GM23338 (cell line): Measurements from ENCODE around the gene UGGT2. TPM values are rescaled to one million over a fixed set of nuclear protein-coding genes. Genes with fewer than 3 reads are reported as not detected.

Experiments
- ATAC-seq: fragments of 200-7000 bp; cut with Tn5 transposase; 3 replicates; pipeline ENCODE4 v1.9.1; 2020
- DNase-seq: peaks from one replicate; pipeline ENCODE4 v3.0.0-alpha.2; 2015; ENCODE audit warnings: low spot score
- H2AFZ ChIP-seq: fragments of 200-600 bp; sonication (generic); 2 replicates; pipeline ENCODE4 v1.8.0; 2016; ENCODE audit warnings: antibody characterized with exemption, mild to moderate bottlenecking, moderate library complexity
- H3F3A ChIP-seq: fragments of 200-600 bp; sonication (generic); replicated peaks from 2 replicates; pipeline ENCODE4 v1.8.0; 2017; ENCODE audit warnings: antibody characterized with exemption, mixed run types, low read depth
- H3K27ac ChIP-seq: fragments of 200-600 bp; sonication (generic); 2 replicates; pipeline ENCODE4 v1.6.1; 2016; ENCODE audit warnings: low read depth
- H3K27me3 ChIP-seq: fragments of 200-600 bp; sonication (generic); 2 replicates; pipeline ENCODE4 v1.8.0; 2016; ENCODE audit warnings: mild to moderate bottlenecking, mixed run types, moderate library complexity; ENCODE audit not compliant: insufficient read depth
- H3K36me3 ChIP-seq: fragments of 200-600 bp; sonication (generic); 2 replicates; pipeline ENCODE4 v1.8.0; 2016; ENCODE audit warnings: mild to moderate bottlenecking; ENCODE audit not compliant: insufficient read depth
- H3K4me1 ChIP-seq: fragments of 200-600 bp; sonication (generic); 2 replicates; pipeline ENCODE4 v1.8.0; 2016; ENCODE audit warnings: mild to moderate bottlenecking, moderate library complexity; ENCODE audit not compliant: insufficient read depth
- H3K4me2 ChIP-seq: fragments of 200-600 bp; sonication (generic); 2 replicates; pipeline ENCODE4 v1.7.1; 2017; ENCODE audit warnings: mixed run types
- H3K4me3 ChIP-seq: fragments of 200-600 bp; sonication (generic); 2 replicates; pipeline ENCODE4 v1.6.1; 2016; ENCODE audit warnings: mixed run types
- H3K79me2 ChIP-seq: fragments of 200-600 bp; sonication (generic); replicated peaks from 2 replicates; pipeline ENCODE4 v1.8.0; 2017; ENCODE audit warnings: mild to moderate bottlenecking; ENCODE audit not compliant: insufficient read depth
- H3K9me2 ChIP-seq: fragments of 200-600 bp; sonication (generic); 2 replicates; pipeline ENCODE4 v1.8.0; 2017; ENCODE audit not compliant: insufficient read depth
- H4K20me1 ChIP-seq: fragments of 200-600 bp; sonication (generic); replicated peaks from 2 replicates; pipeline ENCODE4 v1.8.0; 2017; ENCODE audit warnings: mild to moderate bottlenecking; ENCODE audit not compliant: insufficient read depth
- H3K27ac Mint-ChIP-seq: 2 replicates; pipeline ENCODE4 v1.8.0; 2020; ENCODE audit warnings: inconsistent platforms, mild to moderate bottlenecking, moderate library complexity, mixed read lengths
- H3K27me3 Mint-ChIP-seq: 3 replicates; pipeline ENCODE4 v1.8.0; 2022; ENCODE audit warnings: low read depth, mild to moderate bottlenecking, moderate library complexity, mixed read lengths, inconsistent platforms; ENCODE audit not compliant: insufficient read depth, poor library complexity
- H3K36me3 Mint-ChIP-seq: 3 replicates; pipeline ENCODE4 v1.8.0; 2021; ENCODE audit warnings: low read depth, mild to moderate bottlenecking, inconsistent platforms, moderate library complexity, mixed read lengths
- H3K4me1 Mint-ChIP-seq: 3 replicates; pipeline ENCODE4 v1.8.0; 2020; ENCODE audit warnings: mild to moderate bottlenecking, inconsistent platforms, mixed read lengths
- H3K4me3 Mint-ChIP-seq: 3 replicates; pipeline ENCODE4 v1.8.0; 2021; ENCODE audit warnings: moderate library complexity, mild to moderate bottlenecking, inconsistent platforms, mixed read lengths
- H3K9me3 Mint-ChIP-seq: 3 replicates; pipeline ENCODE4 v1.8.0; 2020; ENCODE audit warnings: moderate library complexity, mild to moderate bottlenecking, inconsistent platforms, mixed read lengths
- CREB1 ChIP-seq: fragments of 250-450 bp; sonication (Bioruptor Pico); IDR thresholded peaks from 2 replicates; pipeline ENCODE4 v1.5.0; 2020; ENCODE audit warnings: low read depth, mild to moderate bottlenecking, moderate library complexity
- EZH2phosphoT487 ChIP-seq: fragments of 200-600 bp; sonication (generic); IDR thresholded peaks from one replicate; pipeline ENCODE4 v1.8.1; 2018; ENCODE audit warnings: antibody characterized with exemption; ENCODE audit not compliant: unreplicated experiment
- POLR2AphosphoS5 ChIP-seq: IDR thresholded peaks from 2 replicates; pipeline ENCODE4 v1.6.1; 2016; ENCODE audit warnings: antibody characterized with exemption, low read depth
- ZNF114 ChIP-seq: fragments of 250-450 bp; sonication (Bioruptor Pico); IDR thresholded peaks from 2 replicates; pipeline ENCODE4 v1.5.0; 2020; ENCODE audit warnings: mild to moderate bottlenecking, moderate library complexity
- long read RNA-seq: library from polyadenylated mRNA; unstranded; transcript quantifications from one replicate; pipeline ENCODE4 v2.0.0, GENCODE V29; 2020; ENCODE audit not compliant: unreplicated experiment
- polyA plus RNA-seq: library from polyadenylated mRNA; unstranded; fragments of >200 nt; fragmentation: Nextera tagmentation; extraction: Ambion mirVana; gene quantifications from 2 replicates; pipeline ENCODE4 v1.2.1, GENCODE V29; 2016
- total RNA-seq: library from RNA; depleted of rRNA; stranded (reverse); fragments of >200 nt; shearing (Covaris generic); gene quantifications from 2 replicates; pipeline ENCODE4 v1.2.3, GENCODE V29; 2014; rRNA removed
- TF ChIP-seq, protein P1 (sequence below): IDR thresholded peaks from 2 replicates; pipeline ENCODE4 v1.6.1; 2016; ENCODE audit warnings: antibody characterized with exemption
- TF ChIP-seq, protein P2 (sequence below): IDR thresholded peaks from one replicate; pipeline ENCODE4 v1.6.1; 2018; ENCODE audit warnings: antibody characterized with exemption; ENCODE audit not compliant: unreplicated experiment

Gene UGGT2, protein sequence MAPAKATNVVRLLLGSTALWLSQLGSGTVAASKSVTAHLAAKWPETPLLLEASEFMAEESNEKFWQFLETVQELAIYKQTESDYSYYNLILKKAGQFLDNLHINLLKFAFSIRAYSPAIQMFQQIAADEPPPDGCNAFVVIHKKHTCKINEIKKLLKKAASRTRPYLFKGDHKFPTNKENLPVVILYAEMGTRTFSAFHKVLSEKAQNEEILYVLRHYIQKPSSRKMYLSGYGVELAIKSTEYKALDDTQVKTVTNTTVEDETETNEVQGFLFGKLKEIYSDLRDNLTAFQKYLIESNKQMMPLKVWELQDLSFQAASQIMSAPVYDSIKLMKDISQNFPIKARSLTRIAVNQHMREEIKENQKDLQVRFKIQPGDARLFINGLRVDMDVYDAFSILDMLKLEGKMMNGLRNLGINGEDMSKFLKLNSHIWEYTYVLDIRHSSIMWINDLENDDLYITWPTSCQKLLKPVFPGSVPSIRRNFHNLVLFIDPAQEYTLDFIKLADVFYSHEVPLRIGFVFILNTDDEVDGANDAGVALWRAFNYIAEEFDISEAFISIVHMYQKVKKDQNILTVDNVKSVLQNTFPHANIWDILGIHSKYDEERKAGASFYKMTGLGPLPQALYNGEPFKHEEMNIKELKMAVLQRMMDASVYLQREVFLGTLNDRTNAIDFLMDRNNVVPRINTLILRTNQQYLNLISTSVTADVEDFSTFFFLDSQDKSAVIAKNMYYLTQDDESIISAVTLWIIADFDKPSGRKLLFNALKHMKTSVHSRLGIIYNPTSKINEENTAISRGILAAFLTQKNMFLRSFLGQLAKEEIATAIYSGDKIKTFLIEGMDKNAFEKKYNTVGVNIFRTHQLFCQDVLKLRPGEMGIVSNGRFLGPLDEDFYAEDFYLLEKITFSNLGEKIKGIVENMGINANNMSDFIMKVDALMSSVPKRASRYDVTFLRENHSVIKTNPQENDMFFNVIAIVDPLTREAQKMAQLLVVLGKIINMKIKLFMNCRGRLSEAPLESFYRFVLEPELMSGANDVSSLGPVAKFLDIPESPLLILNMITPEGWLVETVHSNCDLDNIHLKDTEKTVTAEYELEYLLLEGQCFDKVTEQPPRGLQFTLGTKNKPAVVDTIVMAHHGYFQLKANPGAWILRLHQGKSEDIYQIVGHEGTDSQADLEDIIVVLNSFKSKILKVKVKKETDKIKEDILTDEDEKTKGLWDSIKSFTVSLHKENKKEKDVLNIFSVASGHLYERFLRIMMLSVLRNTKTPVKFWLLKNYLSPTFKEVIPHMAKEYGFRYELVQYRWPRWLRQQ (N-terminal part only)
- total RNA-seq = 39.8 and 60.5 TPM in 2 replicates
- 40.2 and 44.0 TPM in 2 replicates for polyA plus RNA-seq
- long read RNA-seq, partial matches to known transcripts = 3 of 14 reads
- long read RNA-seq, other reads (novel, unspliced or antisense) = 6 of 14 reads

DNA sequence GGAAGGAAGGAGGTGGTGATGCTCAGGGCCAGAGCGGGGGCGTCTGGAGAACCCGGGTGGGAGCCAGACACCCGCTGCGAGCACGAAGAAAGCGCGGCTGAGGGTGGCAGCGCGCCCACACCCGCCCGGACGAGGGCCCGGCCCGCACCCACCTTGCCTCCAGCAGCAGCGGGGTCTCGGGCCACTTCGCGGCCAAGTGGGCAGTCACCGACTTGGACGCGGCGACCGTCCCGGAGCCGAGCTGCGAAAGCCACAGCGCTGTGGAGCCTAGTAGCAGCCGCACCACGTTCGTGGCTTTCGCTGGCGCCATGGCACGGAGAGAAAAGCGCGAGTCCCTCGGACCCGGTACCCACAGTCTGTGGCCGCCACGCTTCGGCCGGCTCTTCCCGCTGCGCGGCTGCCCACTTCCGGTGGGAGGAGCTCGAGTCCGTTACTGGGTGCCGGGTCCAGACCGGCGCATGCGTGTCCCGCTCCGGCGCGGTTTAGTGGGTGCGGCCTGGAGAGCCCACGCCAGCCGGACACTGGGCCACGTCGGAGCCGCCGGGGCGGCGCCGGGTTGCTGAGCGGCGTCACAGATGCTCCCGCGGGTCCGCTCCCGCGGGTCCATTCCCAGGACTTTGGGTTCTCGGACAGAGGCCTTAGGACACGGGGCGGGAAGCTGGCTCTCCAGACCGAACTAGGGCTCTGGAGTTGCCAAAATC is at the start of gene UGGT2:
UGGT2 (minus strand) TSS at position 399 of the 701 bp plus-strand sequence; CDS start at position 310, 89 bp downstream.
- H3K36me3 Mint-ChIP-seq = peaks cover 22% of the 10 kb centered on the region
- peak within 1 kb of the TSS; percentile 73 for H3K4me3 ChIP-seq
- H3K4me2 ChIP-seq = peak within 1 kb of the TSS; percentile 76
- no peaks in the 10 kb centered on the region for H3K36me3 ChIP-seq
- DNase-seq = peak; percentile 90
- ATAC-seq = peak; percentile 97
- H3K27me3 Mint-ChIP-seq = peaks cover 8% of the 10 kb centered on the region
- H3K9me2 ChIP-seq = no peaks in the 10 kb centered on the region
- H3F3A ChIP-seq = no peaks in the 10 kb centered on the region
- TF ChIP-seq, protein P1, sequence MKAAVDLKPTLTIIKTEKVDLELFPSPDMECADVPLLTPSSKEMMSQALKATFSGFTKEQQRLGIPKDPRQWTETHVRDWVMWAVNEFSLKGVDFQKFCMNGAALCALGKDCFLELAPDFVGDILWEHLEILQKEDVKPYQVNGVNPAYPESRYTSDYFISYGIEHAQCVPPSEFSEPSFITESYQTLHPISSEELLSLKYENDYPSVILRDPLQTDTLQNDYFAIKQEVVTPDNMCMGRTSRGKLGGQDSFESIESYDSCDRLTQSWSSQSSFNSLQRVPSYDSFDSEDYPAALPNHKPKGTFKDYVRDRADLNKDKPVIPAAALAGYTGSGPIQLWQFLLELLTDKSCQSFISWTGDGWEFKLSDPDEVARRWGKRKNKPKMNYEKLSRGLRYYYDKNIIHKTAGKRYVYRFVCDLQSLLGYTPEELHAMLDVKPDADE = peak; percentile 51; the same call in 1 of the 2 replicates
- TF ChIP-seq POLR2AphosphoS5 = peak; percentile 96
- no peak for TF ChIP-seq EZH2phosphoT487
- peak; percentile 34; the same call in 1 of the 2 replicates for TF ChIP-seq CREB1 (CRISPR knock-in tag)
- TF ChIP-seq ZNF114 (CRISPR knock-in tag) = no peak
- TF ChIP-seq, protein P2, sequence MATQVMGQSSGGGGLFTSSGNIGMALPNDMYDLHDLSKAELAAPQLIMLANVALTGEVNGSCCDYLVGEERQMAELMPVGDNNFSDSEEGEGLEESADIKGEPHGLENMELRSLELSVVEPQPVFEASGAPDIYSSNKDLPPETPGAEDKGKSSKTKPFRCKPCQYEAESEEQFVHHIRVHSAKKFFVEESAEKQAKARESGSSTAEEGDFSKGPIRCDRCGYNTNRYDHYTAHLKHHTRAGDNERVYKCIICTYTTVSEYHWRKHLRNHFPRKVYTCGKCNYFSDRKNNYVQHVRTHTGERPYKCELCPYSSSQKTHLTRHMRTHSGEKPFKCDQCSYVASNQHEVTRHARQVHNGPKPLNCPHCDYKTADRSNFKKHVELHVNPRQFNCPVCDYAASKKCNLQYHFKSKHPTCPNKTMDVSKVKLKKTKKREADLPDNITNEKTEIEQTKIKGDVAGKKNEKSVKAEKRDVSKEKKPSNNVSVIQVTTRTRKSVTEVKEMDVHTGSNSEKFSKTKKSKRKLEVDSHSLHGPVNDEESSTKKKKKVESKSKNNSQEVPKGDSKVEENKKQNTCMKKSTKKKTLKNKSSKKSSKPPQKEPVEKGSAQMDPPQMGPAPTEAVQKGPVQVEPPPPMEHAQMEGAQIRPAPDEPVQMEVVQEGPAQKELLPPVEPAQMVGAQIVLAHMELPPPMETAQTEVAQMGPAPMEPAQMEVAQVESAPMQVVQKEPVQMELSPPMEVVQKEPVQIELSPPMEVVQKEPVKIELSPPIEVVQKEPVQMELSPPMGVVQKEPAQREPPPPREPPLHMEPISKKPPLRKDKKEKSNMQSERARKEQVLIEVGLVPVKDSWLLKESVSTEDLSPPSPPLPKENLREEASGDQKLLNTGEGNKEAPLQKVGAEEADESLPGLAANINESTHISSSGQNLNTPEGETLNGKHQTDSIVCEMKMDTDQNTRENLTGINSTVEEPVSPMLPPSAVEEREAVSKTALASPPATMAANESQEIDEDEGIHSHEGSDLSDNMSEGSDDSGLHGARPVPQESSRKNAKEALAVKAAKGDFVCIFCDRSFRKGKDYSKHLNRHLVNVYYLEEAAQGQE = peak; percentile 23
- H3K27ac Mint-ChIP-seq = peak within 1 kb of the TSS; percentile 89; the same call in 1 of the 2 replicates
- H3K9me3 Mint-ChIP-seq = peaks cover 15% of the 10 kb centered on the region
- peaks cover 20% of the 10 kb centered on the region; the same call in 1 of the 2 replicates for H4K20me1 ChIP-seq
- peaks cover 50% of the 10 kb centered on the region for H3K79me2 ChIP-seq
- H3K4me1 Mint-ChIP-seq = peaks cover 8% of the 10 kb centered on the region; the same call in 1 of the 3 replicates
- H3K27me3 ChIP-seq = no peaks in the 10 kb centered on the region
- peak within 1 kb of the TSS; percentile 78; the same call in 1 of the 2 replicates for H3K27ac ChIP-seq
- peak within 1 kb of the TSS; percentile 96 for H2AFZ ChIP-seq
- peak within 1 kb of the TSS; percentile 98 for H3K4me3 Mint-ChIP-seq
- no peaks in the 10 kb centered on the region for H3K4me1 ChIP-seq
